HL-60 (cell line): ENCODE measurements around the gene STEAP2.

ENCODE experiments used
- GABPA ChIP-seq: IDR thresholded peaks from 2 replicates; pipeline ENCODE4 v1.6.1; 2012; ENCODE audit warnings: low read depth
- POLR2AphosphoS5 ChIP-seq: IDR thresholded peaks from 2 replicates; pipeline ENCODE4 v1.6.1; 2012; ENCODE audit warnings: low read depth
- SPI1 ChIP-seq: IDR thresholded peaks from 2 replicates; pipeline ENCODE4 v1.6.1; 2012; ENCODE audit warnings: low read depth, mild to moderate bottlenecking, borderline replicate concordance
- TF ChIP-seq, protein P1 (sequence below): IDR thresholded peaks from one replicate; pipeline ENCODE4 v1.5.1; 2011; ENCODE audit warnings: low read length, control low read depth, inconsistent platforms; ENCODE audit not compliant: insufficient read depth
- TF ChIP-seq, protein P2 (sequence below): IDR thresholded peaks from 2 replicates; pipeline ENCODE4 v1.6.1; 2012; ENCODE audit warnings: low read depth; ENCODE audit not compliant: insufficient replicate concordance

DNA sequence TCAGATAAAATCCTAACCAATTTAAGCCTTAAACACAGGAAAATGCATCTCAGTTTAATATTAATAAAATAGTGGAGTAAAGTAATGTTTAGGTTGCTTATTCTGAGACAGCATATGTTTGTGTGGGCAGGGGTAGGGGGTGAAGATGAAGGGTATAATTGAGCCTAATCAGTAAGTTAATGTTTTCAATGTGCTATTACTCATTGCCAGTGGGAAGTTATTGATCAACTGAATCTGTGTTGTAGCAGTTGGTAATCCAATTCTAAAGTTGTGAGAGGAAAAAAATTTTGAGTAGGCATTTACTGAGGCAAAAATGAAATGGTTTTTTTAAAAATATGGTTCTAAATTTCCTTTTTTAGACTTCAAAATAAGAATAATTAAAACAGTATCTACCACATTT, 49.9 kb downstream of the STEAP2 start:
- TF ChIP-seq, protein P1, sequence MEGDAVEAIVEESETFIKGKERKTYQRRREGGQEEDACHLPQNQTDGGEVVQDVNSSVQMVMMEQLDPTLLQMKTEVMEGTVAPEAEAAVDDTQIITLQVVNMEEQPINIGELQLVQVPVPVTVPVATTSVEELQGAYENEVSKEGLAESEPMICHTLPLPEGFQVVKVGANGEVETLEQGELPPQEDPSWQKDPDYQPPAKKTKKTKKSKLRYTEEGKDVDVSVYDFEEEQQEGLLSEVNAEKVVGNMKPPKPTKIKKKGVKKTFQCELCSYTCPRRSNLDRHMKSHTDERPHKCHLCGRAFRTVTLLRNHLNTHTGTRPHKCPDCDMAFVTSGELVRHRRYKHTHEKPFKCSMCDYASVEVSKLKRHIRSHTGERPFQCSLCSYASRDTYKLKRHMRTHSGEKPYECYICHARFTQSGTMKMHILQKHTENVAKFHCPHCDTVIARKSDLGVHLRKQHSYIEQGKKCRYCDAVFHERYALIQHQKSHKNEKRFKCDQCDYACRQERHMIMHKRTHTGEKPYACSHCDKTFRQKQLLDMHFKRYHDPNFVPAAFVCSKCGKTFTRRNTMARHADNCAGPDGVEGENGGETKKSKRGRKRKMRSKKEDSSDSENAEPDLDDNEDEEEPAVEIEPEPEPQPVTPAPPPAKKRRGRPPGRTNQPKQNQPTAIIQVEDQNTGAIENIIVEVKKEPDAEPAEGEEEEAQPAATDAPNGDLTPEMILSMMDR = no peak
- TF ChIP-seq POLR2AphosphoS5 = no peak
- TF ChIP-seq, protein P2, sequence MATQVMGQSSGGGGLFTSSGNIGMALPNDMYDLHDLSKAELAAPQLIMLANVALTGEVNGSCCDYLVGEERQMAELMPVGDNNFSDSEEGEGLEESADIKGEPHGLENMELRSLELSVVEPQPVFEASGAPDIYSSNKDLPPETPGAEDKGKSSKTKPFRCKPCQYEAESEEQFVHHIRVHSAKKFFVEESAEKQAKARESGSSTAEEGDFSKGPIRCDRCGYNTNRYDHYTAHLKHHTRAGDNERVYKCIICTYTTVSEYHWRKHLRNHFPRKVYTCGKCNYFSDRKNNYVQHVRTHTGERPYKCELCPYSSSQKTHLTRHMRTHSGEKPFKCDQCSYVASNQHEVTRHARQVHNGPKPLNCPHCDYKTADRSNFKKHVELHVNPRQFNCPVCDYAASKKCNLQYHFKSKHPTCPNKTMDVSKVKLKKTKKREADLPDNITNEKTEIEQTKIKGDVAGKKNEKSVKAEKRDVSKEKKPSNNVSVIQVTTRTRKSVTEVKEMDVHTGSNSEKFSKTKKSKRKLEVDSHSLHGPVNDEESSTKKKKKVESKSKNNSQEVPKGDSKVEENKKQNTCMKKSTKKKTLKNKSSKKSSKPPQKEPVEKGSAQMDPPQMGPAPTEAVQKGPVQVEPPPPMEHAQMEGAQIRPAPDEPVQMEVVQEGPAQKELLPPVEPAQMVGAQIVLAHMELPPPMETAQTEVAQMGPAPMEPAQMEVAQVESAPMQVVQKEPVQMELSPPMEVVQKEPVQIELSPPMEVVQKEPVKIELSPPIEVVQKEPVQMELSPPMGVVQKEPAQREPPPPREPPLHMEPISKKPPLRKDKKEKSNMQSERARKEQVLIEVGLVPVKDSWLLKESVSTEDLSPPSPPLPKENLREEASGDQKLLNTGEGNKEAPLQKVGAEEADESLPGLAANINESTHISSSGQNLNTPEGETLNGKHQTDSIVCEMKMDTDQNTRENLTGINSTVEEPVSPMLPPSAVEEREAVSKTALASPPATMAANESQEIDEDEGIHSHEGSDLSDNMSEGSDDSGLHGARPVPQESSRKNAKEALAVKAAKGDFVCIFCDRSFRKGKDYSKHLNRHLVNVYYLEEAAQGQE = no peak
- no peak for TF ChIP-seq GABPA
- no peak for TF ChIP-seq SPI1
